Measurements from ENCODE around the gene POFUT2.

Gene POFUT2

DNA sequence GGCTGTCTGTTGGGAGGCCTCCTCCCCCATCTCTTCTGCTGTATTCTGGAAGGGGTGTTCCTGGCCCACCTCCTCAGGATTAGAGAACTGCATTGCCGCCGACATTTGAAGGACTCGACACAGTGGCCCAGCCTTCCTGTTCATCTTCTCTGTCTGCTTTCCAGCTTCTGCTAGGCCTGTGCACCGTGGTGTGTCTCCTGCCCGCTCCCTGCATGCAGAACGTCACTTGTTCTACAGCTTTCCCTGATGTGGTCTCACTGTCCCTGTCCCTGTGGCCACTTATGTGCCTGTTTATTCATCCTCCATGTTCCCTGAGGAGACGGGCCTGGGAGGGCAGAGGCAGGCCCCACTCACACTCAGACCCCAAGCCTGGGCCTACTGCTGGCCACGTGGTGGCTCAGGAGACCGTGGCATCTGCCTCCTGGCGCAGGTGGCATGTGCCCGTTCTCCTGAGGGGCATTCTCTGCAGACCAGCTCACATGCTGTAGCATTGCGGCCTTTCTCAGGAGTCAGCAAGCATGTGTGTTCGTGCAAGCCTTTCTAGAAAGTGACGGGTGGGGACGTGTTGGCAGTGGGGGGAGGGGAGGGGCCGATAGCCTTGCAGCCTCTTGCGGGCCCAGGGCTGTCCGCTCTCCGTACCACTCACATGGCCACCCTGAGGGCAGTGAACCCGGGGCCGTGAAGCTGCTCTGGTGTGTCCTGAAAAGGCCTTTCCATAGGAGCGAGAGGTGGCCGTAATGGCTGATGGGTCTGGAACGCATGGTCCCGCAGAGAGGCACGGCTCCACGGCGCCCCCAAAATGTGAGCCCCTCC lies 35.9 kb downstream of the POFUT2 start:
- no peak for DNase-seq (ENCODE audit: low read depth in 2 of 2)
- TF ChIP-seq, protein P1, sequence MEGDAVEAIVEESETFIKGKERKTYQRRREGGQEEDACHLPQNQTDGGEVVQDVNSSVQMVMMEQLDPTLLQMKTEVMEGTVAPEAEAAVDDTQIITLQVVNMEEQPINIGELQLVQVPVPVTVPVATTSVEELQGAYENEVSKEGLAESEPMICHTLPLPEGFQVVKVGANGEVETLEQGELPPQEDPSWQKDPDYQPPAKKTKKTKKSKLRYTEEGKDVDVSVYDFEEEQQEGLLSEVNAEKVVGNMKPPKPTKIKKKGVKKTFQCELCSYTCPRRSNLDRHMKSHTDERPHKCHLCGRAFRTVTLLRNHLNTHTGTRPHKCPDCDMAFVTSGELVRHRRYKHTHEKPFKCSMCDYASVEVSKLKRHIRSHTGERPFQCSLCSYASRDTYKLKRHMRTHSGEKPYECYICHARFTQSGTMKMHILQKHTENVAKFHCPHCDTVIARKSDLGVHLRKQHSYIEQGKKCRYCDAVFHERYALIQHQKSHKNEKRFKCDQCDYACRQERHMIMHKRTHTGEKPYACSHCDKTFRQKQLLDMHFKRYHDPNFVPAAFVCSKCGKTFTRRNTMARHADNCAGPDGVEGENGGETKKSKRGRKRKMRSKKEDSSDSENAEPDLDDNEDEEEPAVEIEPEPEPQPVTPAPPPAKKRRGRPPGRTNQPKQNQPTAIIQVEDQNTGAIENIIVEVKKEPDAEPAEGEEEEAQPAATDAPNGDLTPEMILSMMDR (IDR thresholded peaks at IDR 0.05; ENCODE audit: low read depth, low read length), result no peak
- H3K4me3 ChIP-seq (replicated peaks in 1 of 2; ENCODE audit: low read depth in 2 of 2, low read length in 2 of 2), result no peak overlapping the region

DNA sequence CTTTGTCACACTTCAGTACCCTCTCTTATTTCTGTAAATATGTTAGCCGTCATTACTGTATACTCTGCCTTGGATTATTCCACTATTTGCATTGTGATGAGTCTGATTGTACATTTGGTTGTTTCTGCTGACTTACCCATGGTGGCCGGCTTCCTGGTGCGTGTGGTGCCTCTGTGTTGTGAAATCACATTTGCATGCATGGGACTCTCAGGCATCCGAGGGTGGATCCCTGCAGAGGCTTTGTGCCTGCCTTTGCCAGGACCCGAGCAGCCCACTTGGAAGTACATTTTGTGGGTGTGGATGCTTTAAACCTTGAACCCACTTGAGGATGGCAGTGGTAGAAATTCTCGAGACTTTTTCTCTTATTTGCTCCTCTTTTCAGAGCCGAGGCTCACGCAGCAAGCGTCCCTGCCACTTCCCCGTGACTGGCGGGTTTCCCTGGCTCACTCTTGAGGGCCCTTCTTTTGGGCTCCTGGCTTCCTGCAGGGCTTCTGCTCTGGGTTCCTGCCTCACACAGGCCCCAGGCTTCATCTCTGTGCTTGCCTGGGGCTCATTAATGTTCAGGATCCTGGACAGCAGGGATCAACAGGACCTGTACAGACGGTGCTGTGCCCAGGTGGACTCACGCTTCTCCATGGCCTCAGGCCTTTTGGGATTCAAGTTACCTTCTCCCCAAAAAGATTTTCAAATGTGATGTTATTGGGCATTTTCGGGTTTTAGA lies 36.6 kb downstream of the POFUT2 start:
- H3K4me3 ChIP-seq (replicated peaks in 1 of 2; ENCODE audit: low read depth in 2 of 2, low read length in 2 of 2), result no peak overlapping the region
- TF ChIP-seq, protein P1 (IDR thresholded peaks at IDR 0.05; ENCODE audit: low read depth, low read length), result no peak
- no peak for DNase-seq (ENCODE audit: low read depth in 2 of 2)

DNA sequence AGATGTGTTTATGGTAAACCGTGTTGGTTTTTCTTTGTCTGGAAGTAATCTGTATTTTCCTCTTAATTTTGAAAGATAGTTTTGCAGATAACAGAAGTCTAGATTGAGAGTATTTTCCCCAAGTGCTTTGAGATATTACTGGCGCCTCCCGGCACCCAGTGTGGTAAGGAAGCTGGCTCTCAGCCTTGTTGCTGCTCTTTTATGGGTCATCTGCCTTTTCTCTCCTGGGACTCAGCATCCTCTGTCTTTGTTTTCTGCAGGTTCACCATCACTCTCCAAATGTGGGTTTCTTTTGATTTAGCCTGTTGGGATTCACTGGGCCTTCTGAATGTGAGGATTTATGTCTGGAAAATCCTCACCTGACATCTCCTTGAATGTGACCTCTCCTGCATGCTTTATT lies 37.4 kb downstream of the POFUT2 start:
- no peak for DNase-seq (ENCODE audit: low read depth in 2 of 2)
- H3K4me3 ChIP-seq (replicated peaks in 1 of 2; ENCODE audit: low read depth in 2 of 2, low read length in 2 of 2), result no peak overlapping the region
- TF ChIP-seq, protein P1 (IDR thresholded peaks at IDR 0.05; ENCODE audit: low read depth, low read length), result no peak

DNA sequence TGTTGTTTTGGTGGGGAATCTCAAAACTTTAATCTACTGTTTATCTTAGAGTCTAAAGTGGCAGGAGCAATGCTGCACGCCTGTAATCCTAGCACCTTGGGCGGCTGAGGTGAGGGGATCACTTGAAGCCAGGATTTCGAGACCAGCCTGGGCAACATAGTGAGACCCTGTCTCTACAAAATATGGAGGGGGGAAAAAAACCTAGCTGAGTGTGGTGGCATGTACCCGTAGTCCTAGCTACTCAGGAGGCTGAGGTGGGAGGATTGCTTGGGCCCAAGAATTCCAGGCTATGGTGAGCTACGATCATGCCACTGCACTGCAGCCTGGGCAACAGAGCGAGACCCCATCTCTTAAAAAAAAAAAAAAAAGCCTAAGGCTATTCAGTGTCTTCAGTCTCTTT lies 38.1 kb downstream of the POFUT2 start:
- TF ChIP-seq, protein P1 (IDR thresholded peaks at IDR 0.05; ENCODE audit: low read depth, low read length), result no peak
- no peak overlapping the region for H3K4me3 ChIP-seq (replicated peaks in 1 of 2; ENCODE audit: low read depth in 2 of 2, low read length in 2 of 2)
- DNase-seq (ENCODE audit: low read depth in 2 of 2), result no peak

DNA sequence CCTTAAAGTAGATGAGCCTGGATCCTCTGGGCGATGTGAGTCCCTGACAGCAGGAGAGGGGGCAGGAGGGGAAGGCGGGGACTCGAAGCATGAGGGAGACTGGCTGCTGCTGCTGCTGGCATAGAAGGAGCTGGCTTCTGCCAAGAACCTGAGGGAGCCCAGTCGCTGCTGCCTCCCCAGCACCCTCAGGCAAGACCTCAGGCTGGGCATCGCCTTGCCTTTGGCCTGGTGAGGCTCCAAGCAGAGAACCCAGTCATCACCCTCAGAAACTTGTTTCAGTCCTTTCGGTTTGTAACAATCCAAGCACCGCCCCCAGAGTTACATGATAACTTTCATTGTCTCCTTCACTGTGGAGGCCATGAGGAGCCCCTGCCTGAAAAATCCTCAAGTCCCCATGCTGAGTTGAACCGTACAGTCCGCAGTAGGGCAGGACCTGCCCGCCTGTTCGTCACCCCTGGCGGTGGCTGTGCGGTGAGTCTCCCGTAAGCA lies 38.8 kb downstream of the POFUT2 start:
- DNase-seq (ENCODE audit: low read depth in 2 of 2), result peak; percentile 36 to 64
- peak overlapping the region; percentile 28 to 40 for H3K4me3 ChIP-seq (replicated peaks in 1 of 2; ENCODE audit: low read depth in 2 of 2, low read length in 2 of 2)
- TF ChIP-seq, protein P1 (IDR thresholded peaks at IDR 0.05; ENCODE audit: low read depth, low read length), result peak; percentile 1

DNA sequence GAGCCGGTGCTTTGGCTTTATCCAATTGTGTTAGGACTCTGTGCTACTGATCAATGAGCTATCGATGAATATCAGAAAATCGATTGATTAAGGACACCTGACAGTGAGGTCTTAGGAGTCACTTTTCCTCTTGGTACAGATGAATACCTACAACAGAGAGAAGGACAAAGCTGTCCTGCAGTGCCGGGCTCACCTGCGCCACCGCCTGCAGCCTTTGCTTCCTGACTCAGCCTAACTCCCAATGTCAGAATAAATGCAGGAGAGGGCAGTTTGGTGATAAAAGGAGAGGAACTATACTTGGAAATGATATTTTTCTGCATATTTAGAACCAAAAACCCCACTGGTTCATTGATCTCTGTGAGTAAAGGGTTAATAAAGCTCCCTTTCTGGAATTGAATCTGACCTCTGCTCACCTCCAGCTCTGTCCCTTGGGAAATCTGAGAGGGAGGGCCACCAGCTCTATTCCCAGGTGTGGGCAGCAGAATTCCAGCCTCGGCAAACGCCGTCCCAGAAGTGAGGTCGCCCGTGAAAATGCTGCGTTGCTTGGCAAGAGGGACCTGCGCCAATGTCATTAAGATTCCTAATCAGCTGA lies 39.3 kb downstream of the POFUT2 start:
- TF ChIP-seq, protein P1 (IDR thresholded peaks at IDR 0.05; ENCODE audit: low read depth, low read length), result no peak
- H3K4me3 ChIP-seq (replicated peaks in 1 of 2; ENCODE audit: low read depth in 2 of 2, low read length in 2 of 2), result peak overlapping the region; percentile 28 to 40
- no peak for DNase-seq (ENCODE audit: low read depth in 2 of 2)

Measured in cardiac fibroblast (primary cell).